Astrocyte (in vitro differentiated cells and primary cell): ENCODE data around the gene TFF3. TPM values are rescaled to one million over a fixed set of nuclear protein-coding genes. Genes with fewer than 3 reads are reported as not detected.

Experiments
- DNase-seq: peaks from one replicate; pipeline ENCODE4 v3.0.0-alpha.2; 2010; ENCODE audit warnings: low read depth
- FAIRE-seq: peaks from 2 replicates; lab custom pipeline; 2011; peaks lifted over from hg19 to GRCh38; lab: Jason Lieb, UNC
- H2AFZ ChIP-seq: 2 replicates; pipeline ENCODE4 v1.6.0; 2012; ENCODE audit warnings: low read depth, low read length, inconsistent platforms
- H3K27ac ChIP-seq: 2 replicates; pipeline ENCODE4 v1.5.1; 2011; ENCODE audit warnings: low read depth, low read length, inconsistent platforms
- H3K27me3 ChIP-seq: 2 replicates; pipeline ENCODE4 v1.6.0; 2011; ENCODE audit warnings: low read length, inconsistent platforms; ENCODE audit not compliant: insufficient read depth
- H3K36me3 ChIP-seq: 2 replicates; pipeline ENCODE4 v1.5.1; 2011; ENCODE audit warnings: low read length, inconsistent platforms; ENCODE audit not compliant: insufficient read depth
- H3K4me1 ChIP-seq: 2 replicates; pipeline ENCODE4 v1.5.1; 2011; ENCODE audit warnings: low read length, inconsistent platforms; ENCODE audit not compliant: insufficient read depth
- H3K4me2 ChIP-seq: 2 replicates; pipeline ENCODE4 v1.6.0; 2012; ENCODE audit warnings: low read length, inconsistent platforms
- H3K4me3 ChIP-seq: 2 replicates; pipeline ENCODE4 v1.5.1; 2011; ENCODE audit warnings: low read depth, mild to moderate bottlenecking, low read length, inconsistent platforms; ENCODE audit not compliant: insufficient read depth
- H3K79me2 ChIP-seq: 2 replicates; pipeline ENCODE4 v1.6.0; 2012; ENCODE audit warnings: mild to moderate bottlenecking, low read length, inconsistent platforms; ENCODE audit not compliant: insufficient read depth
- H3K9ac ChIP-seq: 2 replicates; pipeline ENCODE4 v1.6.0; 2012; ENCODE audit warnings: mild to moderate bottlenecking, low read length, inconsistent platforms
- H3K9me3 ChIP-seq: 2 replicates; pipeline ENCODE4 v1.5.1; 2012; ENCODE audit warnings: low read depth, mild to moderate bottlenecking, low read length, inconsistent platforms; ENCODE audit not compliant: insufficient read depth
- H4K20me1 ChIP-seq: 2 replicates; pipeline ENCODE4 v1.6.0; 2012; ENCODE audit warnings: low read length, inconsistent platforms; ENCODE audit not compliant: insufficient read depth
- H3K27ac Mint-ChIP-seq: one replicate; pipeline ENCODE4 v1.8.0; 2021; ENCODE audit warnings: mild to moderate bottlenecking, mixed read lengths; ENCODE audit not compliant: unreplicated experiment
- H3K27me3 Mint-ChIP-seq: one replicate; pipeline ENCODE4 v1.8.0; 2021; ENCODE audit warnings: low read depth, mixed read lengths; ENCODE audit not compliant: unreplicated experiment
- H3K36me3 Mint-ChIP-seq: one replicate; pipeline ENCODE4 v1.8.0; 2021; ENCODE audit warnings: low read depth, mixed read lengths; ENCODE audit not compliant: unreplicated experiment
- H3K4me1 Mint-ChIP-seq: one replicate; pipeline ENCODE4 v1.8.0; 2021; ENCODE audit warnings: low read depth, mixed read lengths; ENCODE audit not compliant: unreplicated experiment
- H3K4me3 Mint-ChIP-seq: one replicate; pipeline ENCODE4 v1.8.0; 2021; ENCODE audit warnings: mild to moderate bottlenecking, moderate library complexity, mixed read lengths; ENCODE audit not compliant: unreplicated experiment
- H3K9me3 Mint-ChIP-seq: one replicate; pipeline ENCODE4 v1.8.0; 2021; ENCODE audit warnings: mild to moderate bottlenecking, mixed read lengths; ENCODE audit not compliant: unreplicated experiment
- CTCF ChIP-seq: IDR thresholded peaks from 2 replicates; pipeline ENCODE4 v1.5.1; 2011; ENCODE audit warnings: low read depth, mild to moderate bottlenecking, inconsistent platforms, low read length, moderate library complexity; ENCODE audit not compliant: insufficient read depth
- EZH2 ChIP-seq: IDR thresholded peaks from 2 replicates; pipeline ENCODE4 v1.6.1; 2012; ENCODE audit warnings: mild to moderate bottlenecking, low read length, inconsistent platforms; ENCODE audit not compliant: insufficient read depth
- total RNA-seq: library from RNA; stranded (reverse); gene quantifications from 2 replicates; pipeline ENCODE4 v1.2.1, GENCODE V29; 2021

The TFF3 gene
- total RNA-seq, 1 donor from 2014 or later: not detected

DNA sequence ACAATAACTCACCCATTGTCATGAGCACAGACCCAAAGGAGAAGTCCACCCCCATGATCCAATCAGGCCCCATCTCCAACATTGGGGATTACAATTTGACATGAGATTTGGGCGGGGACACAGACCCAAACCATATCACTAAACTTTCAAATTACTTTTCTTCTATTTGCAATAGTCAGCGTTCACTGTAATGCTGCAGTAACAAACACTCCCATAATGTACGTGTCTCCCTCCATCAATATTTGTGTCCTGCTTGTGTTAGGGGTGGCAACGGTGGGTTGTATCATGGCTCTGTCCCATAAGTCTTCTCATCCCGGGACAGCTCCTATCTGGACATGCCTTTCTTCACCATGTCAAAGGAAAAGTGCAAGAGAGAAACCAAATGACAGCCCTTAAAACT lies 26.2 kb downstream of the TFF3 start:
- H3K4me3 Mint-ChIP-seq: no peak overlapping the region
- DNase-seq (no peak), FAIRE-seq (no peak)
- H3K4me1 Mint-ChIP-seq: peaks cover 15% of the 10 kb centered on the region
- Histone ChIP-seq H3K36me3 (no peaks in the 10 kb centered on the region), H3K4me3 (no peak overlapping the region), H3K27ac (no peak overlapping the region), H3K79me2 (no peaks in the 10 kb centered on the region), H4K20me1 (no peaks in the 10 kb centered on the region), H2AFZ (no peak overlapping the region), H3K9me3 (no peaks in the 10 kb centered on the region), H3K27me3 (no peaks in the 10 kb centered on the region), H3K4me1 (no peaks in the 10 kb centered on the region), H3K9ac (no peak overlapping the region), H3K4me2 (no peak overlapping the region)
- no peak for TF ChIP-seq EZH2
- peaks cover 14% of the 10 kb centered on the region for H3K27me3 Mint-ChIP-seq
- H3K27ac Mint-ChIP-seq: no peak overlapping the region
- H3K36me3 Mint-ChIP-seq: no peaks in the 10 kb centered on the region
- H3K9me3 Mint-ChIP-seq: peaks cover 9% of the 10 kb centered on the region

DNA sequence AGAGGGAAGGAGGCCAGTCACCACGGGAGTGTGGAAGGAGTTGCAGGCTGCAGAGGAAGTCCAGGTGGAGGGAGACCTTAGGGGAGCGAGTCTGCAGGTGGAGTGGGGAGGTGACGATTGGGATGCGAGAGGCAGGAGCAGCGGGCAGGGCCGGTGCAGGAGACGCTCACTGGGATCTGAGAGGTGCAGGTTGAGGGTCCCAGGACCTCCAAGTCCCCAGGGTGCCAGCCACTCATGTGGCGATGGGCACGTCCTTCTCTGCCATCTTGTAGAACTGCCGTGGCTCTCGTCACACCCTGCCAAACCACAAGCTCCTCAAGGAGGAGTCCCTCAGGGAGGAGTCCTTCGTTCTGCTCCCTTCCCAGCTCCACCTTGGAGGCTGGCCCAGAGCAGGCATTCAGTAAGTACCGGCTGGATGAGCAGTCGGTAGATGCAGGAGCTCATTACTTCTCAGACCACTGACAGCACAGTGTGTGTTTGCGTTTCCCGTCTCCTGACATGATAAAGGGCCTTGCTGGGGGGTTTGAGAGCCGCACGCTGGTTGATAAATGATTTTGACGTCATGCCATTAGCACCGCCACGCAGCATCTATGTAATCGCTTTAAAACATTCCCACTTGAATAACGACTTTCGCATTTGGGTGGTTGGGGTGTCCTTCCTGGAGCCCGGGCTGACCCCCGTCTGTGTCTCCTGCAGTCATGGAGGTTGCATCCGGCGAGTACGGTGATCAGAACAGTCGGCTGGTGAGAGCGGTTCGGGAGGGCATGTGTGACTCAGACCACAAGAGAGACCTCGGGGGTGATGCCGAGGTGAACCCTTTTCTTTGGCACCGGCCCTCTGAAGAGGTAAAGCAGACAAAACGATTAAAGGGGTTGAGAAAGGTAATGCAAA lies 27.8 kb downstream of the TFF3 start:
- no peaks in the 10 kb centered on the region for H3K9me3 ChIP-seq
- no peak overlapping the region for H3K4me3 ChIP-seq
- H3K4me3 Mint-ChIP-seq: no peak overlapping the region
- H3K27me3 ChIP-seq: no peaks in the 10 kb centered on the region
- peaks cover 9% of the 10 kb centered on the region for H3K9me3 Mint-ChIP-seq
- H3K4me1 ChIP-seq: no peaks in the 10 kb centered on the region
- H3K4me1 Mint-ChIP-seq: peaks cover 15% of the 10 kb centered on the region
- H3K4me2 ChIP-seq: no peak overlapping the region
- TF ChIP-seq CTCF (no peak), EZH2 (no peak)
- no peaks in the 10 kb centered on the region for H3K79me2 ChIP-seq
- no peak overlapping the region for H3K27ac ChIP-seq
- no peak for FAIRE-seq
- H3K36me3 Mint-ChIP-seq: no peaks in the 10 kb centered on the region
- peaks cover 22% of the 10 kb centered on the region for H3K27me3 Mint-ChIP-seq
- no peaks in the 10 kb centered on the region for H4K20me1 ChIP-seq
- DNase-seq: no peak
- H3K9ac ChIP-seq: no peak overlapping the region
- no peaks in the 10 kb centered on the region for H3K36me3 ChIP-seq
- H3K27ac Mint-ChIP-seq: no peak overlapping the region
- H2AFZ ChIP-seq: no peak overlapping the region

DNA sequence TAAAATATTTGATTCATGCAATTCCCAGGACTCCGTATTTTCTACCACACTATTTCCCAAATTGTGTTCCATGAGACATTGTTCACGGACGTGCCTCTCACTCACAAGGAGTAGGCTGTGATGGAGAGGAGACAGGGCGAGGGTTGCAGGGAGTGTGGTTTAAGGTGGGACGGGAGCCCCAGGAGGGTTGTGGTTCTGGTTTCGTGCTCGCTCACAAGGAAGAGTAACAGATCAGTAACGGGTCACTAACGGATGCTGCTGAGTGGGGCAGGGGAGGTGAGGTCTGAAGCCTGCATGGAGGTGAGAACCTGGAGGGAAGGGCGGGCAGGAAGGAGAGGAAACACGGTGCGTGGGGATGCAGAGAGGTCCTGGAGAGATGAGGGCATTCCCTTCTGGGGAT lies 28.8 kb downstream of the TFF3 start:
- no peak for FAIRE-seq

More for the DNA sequence above, 28.8 kb downstream of the TFF3 start:
- Histone ChIP-seq H3K4me2 (no peak overlapping the region), H3K9ac (no peak overlapping the region), H3K27ac (no peak overlapping the region), H3K4me3 (no peak overlapping the region), H3K9me3 (no peaks in the 10 kb centered on the region), H3K27me3 (no peaks in the 10 kb centered on the region), H4K20me1 (no peaks in the 10 kb centered on the region), H3K4me1 (no peaks in the 10 kb centered on the region), H3K79me2 (no peaks in the 10 kb centered on the region), H3K36me3 (no peaks in the 10 kb centered on the region), H2AFZ (no peak overlapping the region)
- no peak overlapping the region for H3K27ac Mint-ChIP-seq
- H3K4me3 Mint-ChIP-seq: no peak overlapping the region
- H3K36me3 Mint-ChIP-seq: no peaks in the 10 kb centered on the region
- no peak for DNase-seq
- TF ChIP-seq CTCF: no peak
- TF ChIP-seq EZH2: no peak
- peaks cover 9% of the 10 kb centered on the region for H3K9me3 Mint-ChIP-seq
- peaks cover 28% of the 10 kb centered on the region for H3K27me3 Mint-ChIP-seq
- H3K4me1 Mint-ChIP-seq: peaks cover 15% of the 10 kb centered on the region
